IMR-90 (cell line): ENCODE results near the gene SMG5. TPM values are rescaled to one million over a fixed set of nuclear protein-coding genes. Genes with fewer than 3 reads are reported as not detected.

Experiments
- ATAC-seq: fragments of 200-7000 bp; cut with Tn5 transposase; 2 replicates; pipeline ENCODE4 v1.9.1; 2020; ENCODE audit warnings: low read depth, mild to moderate bottlenecking, moderate library complexity
- BruUV-seq: library from RNA; stranded (reverse); fragments of 400-500 nt; replicated peaks from 2 replicates; lab custom pipeline; 2021; lab: Mats Ljungman, UMichigan
- CTCF ChIA-PET: fragments of 300-600 bp; formaldehyde crosslinking; extraction: SDS; loops from one replicate; lab custom pipeline; 2021; ENCODE audit warnings: antibody characterized with exemption; lab: Yijun Ruan, JAX
- POLR2A ChIA-PET: fragments of 300-600 bp; sonication (Branson Sonifier 250); formaldehyde crosslinking; loops from one replicate; lab custom pipeline; 2022; ENCODE audit warnings: antibody characterized with exemption; ENCODE audit not compliant: unreplicated experiment; lab: Charles Lee
- DNase-seq: peaks from one replicate; pipeline ENCODE4 v3.0.0; 2013
- H2AFZ ChIP-seq: replicated peaks from 2 replicates; pipeline ENCODE3; 2013; ENCODE audit warnings: low read length, mild to moderate bottlenecking; ENCODE audit not compliant: poor library complexity
- H2AK5ac ChIP-seq: 2 replicates; pipeline ENCODE4 v1.6.1; 2013; ENCODE audit warnings: low read depth, low read length, inconsistent platforms
- H2AK9ac ChIP-seq: replicated peaks from 2 replicates; pipeline ENCODE3; 2013; ENCODE audit warnings: mild to moderate bottlenecking, low read depth, low read length, moderate library complexity; ENCODE audit not compliant: poor library complexity
- H2BK120ac ChIP-seq: 2 replicates; pipeline ENCODE4 v1.6.1; 2013; ENCODE audit warnings: low read depth, low read length, inconsistent platforms
- H2BK15ac ChIP-seq: 3 replicates; pipeline ENCODE4 v1.6.1; 2013; ENCODE audit warnings: low read depth, low read length, inconsistent platforms
- H2BK20ac ChIP-seq: 2 replicates; pipeline ENCODE4 v1.6.1; 2013; ENCODE audit warnings: low read depth, mild to moderate bottlenecking, inconsistent platforms, low read length, moderate library complexity
- H2BK5ac ChIP-seq: 2 replicates; pipeline ENCODE4 v1.6.1; 2013; ENCODE audit warnings: mild to moderate bottlenecking, low read depth, low read length, inconsistent platforms; ENCODE audit not compliant: poor library complexity, severe bottlenecking
- H3K14ac ChIP-seq: replicated peaks from 2 replicates; pipeline ENCODE4 v1.6.1; 2013; ENCODE audit warnings: low read depth, low read length, inconsistent platforms
- H3K18ac ChIP-seq: 2 replicates; pipeline ENCODE4 v1.6.1; 2013; ENCODE audit warnings: low read depth, low read length, control low read depth
- H3K23ac ChIP-seq: 2 replicates; pipeline ENCODE4 v1.6.1; 2013; ENCODE audit warnings: low read depth, low read length, inconsistent platforms
- H3K27ac ChIP-seq: 2 replicates; pipeline ENCODE4 v1.5.1; 2013; ENCODE audit warnings: mild to moderate bottlenecking, control low read depth, low read length; ENCODE audit not compliant: insufficient read depth
- H3K27me3 ChIP-seq: 2 replicates; pipeline ENCODE4 v1.6.1; 2013; ENCODE audit warnings: low read length; ENCODE audit not compliant: control insufficient read depth, insufficient read depth
- H3K36me3 ChIP-seq: 2 replicates; pipeline ENCODE4 v1.6.1; 2013; ENCODE audit warnings: low read length, mixed read lengths; ENCODE audit not compliant: control insufficient read depth, insufficient read depth
- H3K4ac ChIP-seq: 2 replicates; pipeline ENCODE4 v1.6.1; 2013; ENCODE audit warnings: low read depth, low read length, inconsistent platforms
- H3K4me1 ChIP-seq: 2 replicates; pipeline ENCODE4 v1.6.1; 2013; ENCODE audit warnings: low read length, mixed read lengths; ENCODE audit not compliant: control insufficient read depth, insufficient read depth
- H3K4me2 ChIP-seq: 2 replicates; pipeline ENCODE4 v1.6.1; 2013; ENCODE audit warnings: low read depth, mild to moderate bottlenecking, control low read depth, low read length, moderate library complexity
- H3K4me3 ChIP-seq: 2 replicates; pipeline ENCODE4 v1.5.1; 2013; ENCODE audit warnings: low read depth, mild to moderate bottlenecking, control low read depth, low read length, moderate library complexity; ENCODE audit not compliant: insufficient read depth
- H3K56ac ChIP-seq: 2 replicates; pipeline ENCODE4 v1.6.1; 2013; ENCODE audit warnings: low read length, inconsistent platforms; ENCODE audit not compliant: insufficient read depth; ENCODE audit errors: extremely low read depth
- H3K79me1 ChIP-seq, 2 experiments: 2 replicates each; pipeline ENCODE4 v1.6.1; 2013; ENCODE audit warnings: low read length in 2 of 2, inconsistent platforms in 1 of 2, low read depth in 1 of 2
- H3K9ac ChIP-seq: 2 replicates; pipeline ENCODE4 v1.6.1; 2013; ENCODE audit warnings: low read depth, low read length, control low read depth
- H3K9me1 ChIP-seq: 2 replicates; pipeline ENCODE4 v1.6.1; 2013; ENCODE audit warnings: low read length, inconsistent platforms; ENCODE audit not compliant: insufficient read depth
- H3K9me3 ChIP-seq: 2 replicates; pipeline ENCODE4 v1.6.1; 2013; ENCODE audit warnings: low read length; ENCODE audit not compliant: control insufficient read depth, insufficient read depth
- H4K20me1 ChIP-seq: 2 replicates; pipeline ENCODE4 v1.6.1; 2013; ENCODE audit warnings: low read length, inconsistent platforms; ENCODE audit not compliant: insufficient read depth
- H4K5ac ChIP-seq: 2 replicates; pipeline ENCODE4 v1.6.1; 2013; ENCODE audit warnings: mild to moderate bottlenecking, low read depth, low read length, control low read depth
- H4K8ac ChIP-seq, 2 experiments: 2 replicates each; pipeline ENCODE4 v1.6.1; 2013; ENCODE audit warnings: low read depth in 2 of 2, low read length in 2 of 2, control low read depth in 1 of 2, inconsistent platforms in 1 of 2
- H4K91ac ChIP-seq: 2 replicates; pipeline ENCODE4 v1.6.1; 2013; ENCODE audit warnings: low read depth, low read length, inconsistent platforms; ENCODE audit not compliant: insufficient read depth
- BHLHE40 ChIP-seq: fragments of 150-350 bp; IDR thresholded peaks from 2 replicates; pipeline ENCODE4 v1.6.1; 2016; ENCODE audit warnings: mild to moderate bottlenecking, low read depth, low read length
- CEBPB ChIP-seq: IDR thresholded peaks from 2 replicates; pipeline ENCODE4 v1.6.1; 2012; ENCODE audit warnings: low read depth, low read length, improper control_type of control experiment
- CHD1 ChIP-seq: IDR thresholded peaks from 2 replicates; pipeline ENCODE4 v1.6.1; 2012; ENCODE audit warnings: low read depth, low read length, improper control_type of control experiment
- CTCF ChIP-seq: conservative IDR thresholded peaks from 2 replicates; pipeline ENCODE4 v1.5.1; 2012; ENCODE audit warnings: mild to moderate bottlenecking, low read depth, low read length, improper control_type of control experiment
- FOS ChIP-seq: fragments of 150-350 bp; IDR thresholded peaks from 2 replicates; pipeline ENCODE4 v1.6.1; 2016; ENCODE audit warnings: low read depth, low read length
- MAFK ChIP-seq: IDR thresholded peaks from 2 replicates; pipeline ENCODE4 v1.6.1; 2012; ENCODE audit warnings: low read depth, low read length, improper control_type of control experiment
- MAZ ChIP-seq: IDR thresholded peaks from 2 replicates; pipeline ENCODE4 v1.6.1; 2012; ENCODE audit warnings: low read depth, mild to moderate bottlenecking, low read length, improper control_type of control experiment, moderate library complexity, borderline replicate concordance
- NFE2L2 ChIP-seq: fragments of 150-350 bp; IDR thresholded peaks from 2 replicates; pipeline ENCODE4 v1.6.1; 2016; ENCODE audit warnings: low read depth, mild to moderate bottlenecking, low read length
- RAD21 ChIP-seq: IDR thresholded peaks from 2 replicates; pipeline ENCODE4 v1.6.1; 2012; ENCODE audit warnings: low read length, improper control_type of control experiment
- RFX5 ChIP-seq: IDR thresholded peaks from 2 replicates; pipeline ENCODE4 v1.8.0; 2012; ENCODE audit warnings: low read depth, mild to moderate bottlenecking, low read length, moderate library complexity
- SMC3 ChIP-seq: fragments of 150-350 bp; IDR thresholded peaks from 2 replicates; pipeline ENCODE4 v1.6.1; 2016; ENCODE audit warnings: low read depth, mild to moderate bottlenecking, antibody characterized with exemption, low read length, moderate library complexity
- USF2 ChIP-seq: fragments of 150-350 bp; IDR thresholded peaks from 2 replicates; pipeline ENCODE4 v1.6.1; 2017; ENCODE audit warnings: mild to moderate bottlenecking, antibody characterized with exemption, low read length, low read depth
- WGBS, 2 experiments: methylation state at CpG; one replicate each; pipeline versions ENCODE4 v1.1.5 to v1.1.7; 2013; ENCODE audit warnings: missing lambda C conversion rate in 2 of 2; ENCODE audit not compliant: insufficient read length in 1 of 2; ENCODE audit errors: extremely low coverage in 2 of 2; 5-methylcytosine and 5-hydroxymethylcytosine counted together
- dilution Hi-C: fragments of 300-500 bp; cut with HindIII; formaldehyde crosslinking; loops from one replicate; pipeline ENCODE4 v1.14.3; 2018; ENCODE audit warnings: low sequenced_read_pairs; ENCODE audit not compliant: unreplicated experiment
- in situ Hi-C: fragments of 300-500 bp; cut with MboI; formaldehyde crosslinking; loops from 3 replicates; pipeline ENCODE4 v1.14.3; 2019; ENCODE audit warnings: low sequenced_read_pairs, inconsistent platforms, mixed read lengths
- intact Hi-C: fragments of 100-400 bp; cut with micrococcal nuclease; formaldehyde crosslinking; loops from 2 replicates; pipeline ENCODE4 v1.10.0; 2022
- polyA plus RNA-seq, 3 experiments: library from polyadenylated mRNA; depleted of rRNA; stranded (reverse); fragments of >200 nt; gene quantifications; 2 replicates each; pipeline ENCODE4 v1.2.3, GENCODE V29; 2012; ENCODE audit warnings: low replicate concordance in 1 of 3
- total RNA-seq: library from RNA; depleted of rRNA; stranded (reverse); fragments of >200 nt; gene quantifications from 2 replicates; pipeline ENCODE4 v1.2.3, GENCODE V29; 2012

Gene SMG5
- total and polyA plus RNA-seq, 2 of the 4 experiments (the other 2 are of a cell fraction), result 34.7 to 37.3 TPM

- peaks cover 68% of the 10 kb centered on the region for H3K36me3 ChIP-seq
- H3K9ac ChIP-seq, result no peak overlapping the region
- no CpG with 5 or more reads among the region's 3 CpGs for WGBS, 2 experiments
- H3K27ac ChIP-seq, result no peak overlapping the region
- no peak overlapping the region for H3K23ac ChIP-seq
- intact Hi-C loops, result no loop called here
- no peak overlapping the region for H4K91ac ChIP-seq
- H2BK20ac ChIP-seq, result no peak overlapping the region
- peaks cover 10% of the 10 kb centered on the region for H3K9me1 ChIP-seq
- no peak overlapping the region for H2BK15ac ChIP-seq
- ChIA-PET CTCF (no interaction called here), POLR2A (no interaction called here)
- no peak overlapping the region for H4K8ac ChIP-seq
- peaks cover 1% of the 10 kb centered on the region; the same call in 1 of the 2 replicates for H3K4me1 ChIP-seq
- no peak overlapping the region for H3K14ac ChIP-seq
- no peaks in the 10 kb centered on the region for H3K27me3 ChIP-seq
- dilution Hi-C loops, result no loop called here
- TF ChIP-seq CEBPB, result no peak
- TF ChIP-seq NFE2L2, result no peak
- TF ChIP-seq BHLHE40, result no peak
- no peak for TF ChIP-seq FOS
- TF ChIP-seq RAD21, result no peak
- TF ChIP-seq SMC3, result no peak
- TF ChIP-seq MAZ, result no peak
- no peak for TF ChIP-seq RFX5
- no peak for TF ChIP-seq CHD1
- no peak for TF ChIP-seq CTCF
- no peak for TF ChIP-seq USF2
- no peak for TF ChIP-seq MAFK
- no peak overlapping the region for H2AK5ac ChIP-seq
- no TSS peak for BruUV-seq
- no peak overlapping the region for H2BK120ac ChIP-seq
- no peak overlapping the region for H2AFZ ChIP-seq
- no peak overlapping the region for H3K4me3 ChIP-seq
- no peak overlapping the region for H3K18ac ChIP-seq
- no peak overlapping the region for H2BK5ac ChIP-seq
- no peak overlapping the region for H3K56ac ChIP-seq
- peaks cover 13 to 57% of the 10 kb centered on the region in 2 experiments; a peak in 3 of 4 replicates for H3K79me1 ChIP-seq
- ATAC-seq (no peak), DNase-seq (no peak)
- H3K4me2 ChIP-seq, result no peak overlapping the region
- no peak overlapping the region for H2AK9ac ChIP-seq
- in situ Hi-C loops, result no loop called here
- no peak overlapping the region for H3K4ac ChIP-seq
- peaks cover 13% of the 10 kb centered on the region; the same call in 1 of the 2 replicates for H4K20me1 ChIP-seq
- H3K9me3 ChIP-seq, result no peaks in the 10 kb centered on the region
- no peak overlapping the region for H4K5ac ChIP-seq
Observed at GRCh38 chr1:156270314-156270713, 12.3 kb downstream of the SMG5 start.
